GM19035 (cell line): ENCODE results near the gene TAS2R19.

Source experiments
- ATAC-seq: cut with Tn5 transposase; IDR thresholded peaks from one replicate; pipeline ENCODE4 v1.9.1; 2021; ENCODE audit not compliant: unreplicated experiment

Gene TAS2R19

DNA sequence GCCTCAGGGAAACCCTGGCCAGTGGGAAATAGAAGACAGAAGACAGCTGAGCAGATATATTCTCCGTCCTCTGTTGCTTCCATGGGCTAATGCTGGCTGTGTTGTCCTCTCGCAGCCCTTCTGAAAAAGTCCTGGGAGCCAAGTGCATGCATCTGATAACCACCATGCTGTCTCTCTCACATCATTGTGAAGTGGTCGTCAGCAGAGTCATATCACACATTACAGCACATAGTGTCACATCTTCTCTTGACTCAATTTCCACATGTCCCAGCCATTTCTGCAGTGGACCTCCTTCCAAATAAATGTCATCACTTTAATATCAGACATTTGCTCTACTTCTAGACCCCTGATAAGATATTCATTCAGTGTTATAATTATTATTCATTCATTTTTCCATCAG is 28.1 kb downstream of the TAS2R19 start:
- ATAC-seq = no peak

DNA sequence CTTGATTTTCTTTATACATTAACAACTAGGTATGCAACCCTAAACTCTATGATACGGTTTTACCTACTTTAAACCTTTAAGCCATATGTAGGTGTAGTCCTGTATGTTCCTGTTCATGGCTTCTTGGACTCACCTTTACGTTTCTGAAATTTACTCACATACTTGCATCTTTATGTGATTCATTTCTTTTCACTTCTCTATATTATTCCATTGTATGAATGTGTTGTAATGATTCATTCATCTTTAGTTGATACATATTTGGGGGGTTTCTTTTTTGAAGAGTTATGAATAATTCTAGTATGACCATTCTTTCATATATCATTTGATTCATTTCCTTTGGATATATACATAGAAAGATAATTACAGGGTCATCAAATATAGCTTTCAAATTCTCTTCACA is 33.3 kb downstream of the TAS2R19 start:
- no peak for ATAC-seq

DNA sequence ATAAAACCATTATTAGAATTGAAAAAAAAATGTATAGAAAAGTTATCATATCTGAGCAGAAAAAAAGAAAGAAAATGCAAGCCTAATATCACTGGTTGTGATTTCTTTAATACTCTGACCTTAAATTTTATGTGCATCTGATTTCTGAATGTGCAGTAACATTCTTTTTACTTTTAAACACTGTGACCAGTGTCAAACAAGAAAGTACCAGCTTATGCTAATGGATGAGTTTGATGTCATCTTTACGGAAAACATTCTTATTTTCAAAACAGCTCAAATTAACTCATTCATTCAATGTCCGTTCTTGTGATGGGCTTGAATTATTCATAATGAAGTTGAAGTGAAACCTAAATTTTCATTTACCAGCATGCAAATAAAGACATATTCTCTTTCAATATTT is 35.6 kb downstream of the TAS2R19 start, which contains the start of gene TAS2R50:
Gene TAS2R50 (minus strand): TSS at position 101 of the 400 bp plus-strand sequence. CDS start 52 bp downstream, at position 49.
- ATAC-seq = no peak

DNA sequence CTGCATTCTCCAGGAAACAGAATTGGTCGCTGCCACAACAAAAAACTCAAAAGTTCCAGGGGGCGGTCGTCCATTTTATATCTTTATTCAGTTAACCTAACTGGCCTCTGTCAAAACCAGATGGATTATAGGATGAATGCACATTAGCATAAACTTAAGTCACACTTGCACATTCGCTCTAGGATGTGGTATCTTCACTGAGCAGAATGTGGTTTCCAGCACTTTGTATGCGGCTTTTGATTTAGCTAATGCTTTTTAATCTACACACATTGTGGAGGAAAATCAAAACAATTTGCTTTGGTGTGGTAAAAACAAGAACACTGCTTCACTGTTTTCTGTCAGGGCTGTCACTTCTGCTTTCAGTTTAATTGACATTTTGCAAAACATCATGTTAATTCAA is 40.2 kb downstream of the TAS2R19 start:
- ATAC-seq = no peak

DNA sequence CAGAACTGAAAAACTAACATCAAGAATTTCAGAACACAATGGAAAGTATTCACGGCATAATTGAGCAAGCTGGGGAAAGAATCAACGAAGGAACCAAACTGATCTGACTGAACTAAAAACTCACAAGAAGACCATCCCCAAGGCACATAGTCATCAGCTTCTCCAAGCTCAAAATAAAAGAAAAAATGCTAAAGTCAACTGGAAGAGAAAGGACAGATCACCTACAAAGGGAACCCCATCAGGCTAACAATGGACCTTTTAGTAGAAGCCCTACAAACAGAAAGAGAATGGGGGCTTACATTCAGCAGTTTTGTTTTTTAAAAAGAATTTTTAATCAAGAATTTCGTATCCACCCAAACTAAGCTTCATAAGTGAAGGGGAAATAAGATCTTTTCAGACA is 47.5 kb downstream of the TAS2R19 start:
- ATAC-seq = no peak
